ENCODE results near the gene TMEM247. TPM values are rescaled to one million over a fixed set of nuclear protein-coding genes. Genes with fewer than 3 reads are reported as not detected.

The TMEM247 gene
- total and polyA plus RNA-seq, 10 donors = not detected

DNA sequence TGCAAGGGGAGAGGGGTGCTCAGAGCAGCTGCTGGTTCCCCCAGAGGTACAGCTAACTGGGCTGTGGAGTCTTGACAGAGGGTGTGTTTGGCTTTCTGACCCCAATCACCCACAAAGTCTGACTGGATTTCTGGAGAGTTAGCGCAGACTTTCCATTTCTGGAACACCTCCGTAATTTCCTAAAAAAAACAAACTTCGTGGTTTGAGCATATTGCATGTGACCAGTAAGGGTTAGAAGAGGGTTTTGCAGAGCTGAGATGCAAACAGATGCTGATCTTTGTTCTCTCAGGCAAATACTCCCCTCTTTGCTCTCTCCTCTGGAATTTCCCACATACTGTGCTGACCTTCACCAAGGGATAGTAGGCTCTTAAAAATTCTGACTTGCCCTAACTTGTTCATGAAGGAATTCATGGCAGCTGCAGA, 44.5 kb upstream of the TMEM247 start:
- H3K9me3 ChIP-seq = no peaks in the 10 kb centered on the region
- no peaks in the 10 kb centered on the region for H3K27me3 ChIP-seq (replicated peaks in 1 of 7)
- H3K4me3 ChIP-seq = no peak overlapping the region
- no peak overlapping the region for H3K27ac ChIP-seq
- H3K36me3 ChIP-seq = no peaks in the 10 kb centered on the region
- intact Hi-C loops (cut with DNase I; ENCODE audit: low total_unique reads) = no loop called here
- H3K4me1 ChIP-seq = peaks cover 0 to 40% (median 3%) of the 10 kb centered on the region in 6 donors
- no peak for DNase-seq
- WGBS, 5 donors = 62 to 70% (median 66%) methylated on average over 3 of the region's 3 CpGs
- no peak for TF ChIP-seq POLR2A (IDR thresholded peaks at IDR 0.05)
- TF ChIP-seq POLR2AphosphoS5 (IDR thresholded peaks at IDR 0.05) = no peak
- TF ChIP-seq, protein P1, sequence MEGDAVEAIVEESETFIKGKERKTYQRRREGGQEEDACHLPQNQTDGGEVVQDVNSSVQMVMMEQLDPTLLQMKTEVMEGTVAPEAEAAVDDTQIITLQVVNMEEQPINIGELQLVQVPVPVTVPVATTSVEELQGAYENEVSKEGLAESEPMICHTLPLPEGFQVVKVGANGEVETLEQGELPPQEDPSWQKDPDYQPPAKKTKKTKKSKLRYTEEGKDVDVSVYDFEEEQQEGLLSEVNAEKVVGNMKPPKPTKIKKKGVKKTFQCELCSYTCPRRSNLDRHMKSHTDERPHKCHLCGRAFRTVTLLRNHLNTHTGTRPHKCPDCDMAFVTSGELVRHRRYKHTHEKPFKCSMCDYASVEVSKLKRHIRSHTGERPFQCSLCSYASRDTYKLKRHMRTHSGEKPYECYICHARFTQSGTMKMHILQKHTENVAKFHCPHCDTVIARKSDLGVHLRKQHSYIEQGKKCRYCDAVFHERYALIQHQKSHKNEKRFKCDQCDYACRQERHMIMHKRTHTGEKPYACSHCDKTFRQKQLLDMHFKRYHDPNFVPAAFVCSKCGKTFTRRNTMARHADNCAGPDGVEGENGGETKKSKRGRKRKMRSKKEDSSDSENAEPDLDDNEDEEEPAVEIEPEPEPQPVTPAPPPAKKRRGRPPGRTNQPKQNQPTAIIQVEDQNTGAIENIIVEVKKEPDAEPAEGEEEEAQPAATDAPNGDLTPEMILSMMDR (IDR thresholded peaks at IDR 0.05 in 8 of 11, conservative IDR thresholded peaks at IDR 0.05 in 3 of 11) = no peak

- Histone ChIP-seq H3K36me3 (no peaks in the 10 kb centered on the region), H3K27me3 (replicated peaks in 1 of 7) (no peaks in the 10 kb centered on the region), H3K27ac (no peak overlapping the region), H3K4me3 (no peak overlapping the region), H3K4me1 (peaks cover 0 to 43% (median 3%) of the 10 kb centered on the region in 6 donors), H3K9me3 (no peaks in the 10 kb centered on the region)
- DNase-seq = no peak
- intact Hi-C loops (cut with DNase I; ENCODE audit: low total_unique reads) = no loop called here
- TF ChIP-seq, protein P1 (IDR thresholded peaks at IDR 0.05 in 8 of 11, conservative IDR thresholded peaks at IDR 0.05 in 3 of 11) = no peak
- TF ChIP-seq POLR2A (IDR thresholded peaks at IDR 0.05) = no peak
- TF ChIP-seq POLR2AphosphoS5 (IDR thresholded peaks at IDR 0.05) = no peak
These were observed 44.0 kb upstream of the TMEM247 start for GRCh38 chr2:46435353-46435752.

- H3K27me3 ChIP-seq (replicated peaks in 1 of 7) = no peaks in the 10 kb centered on the region
- DNase-seq = no peak
- H3K36me3 ChIP-seq = no peaks in the 10 kb centered on the region
- TF ChIP-seq POLR2AphosphoS5 (IDR thresholded peaks at IDR 0.05) (no peak), POLR2A (IDR thresholded peaks at IDR 0.05) (no peak)
- TF ChIP-seq, protein P1 (IDR thresholded peaks at IDR 0.05 in 8 of 11, conservative IDR thresholded peaks at IDR 0.05 in 3 of 11) = no peak
- no peak overlapping the region for H3K4me3 ChIP-seq
- H3K9me3 ChIP-seq = no peaks in the 10 kb centered on the region
- no peak overlapping the region for H3K27ac ChIP-seq
- intact Hi-C loops (cut with DNase I; ENCODE audit: low total_unique reads) = no loop called here
- H3K4me1 ChIP-seq = peaks cover 0 to 43% (median 3%) of the 10 kb centered on the region in 6 donors
- 68 to 85% (median 76%) methylated on average over 4 of the region's 4 CpGs for WGBS, 5 donors
These were observed 43.5 kb upstream of the TMEM247 start for GRCh38 chr2:46435796-46436360.

GRCh38 chr2:46436800-46437199, 42.6 kb upstream of the TMEM247 start:
- no peak overlapping the region for H3K27ac ChIP-seq
- H3K4me1 ChIP-seq = peaks cover 0 to 35% (median 3%) of the 10 kb centered on the region in 6 donors
- H3K27me3 ChIP-seq (replicated peaks in 1 of 7) = no peaks in the 10 kb centered on the region
- no peak for DNase-seq
- TF ChIP-seq POLR2A (IDR thresholded peaks at IDR 0.05) (no peak), POLR2AphosphoS5 (IDR thresholded peaks at IDR 0.05) (no peak)
- TF ChIP-seq, protein P1 (IDR thresholded peaks at IDR 0.05 in 8 of 11, conservative IDR thresholded peaks at IDR 0.05 in 3 of 11) = no peak
- H3K4me3 ChIP-seq = no peak overlapping the region
- H3K9me3 ChIP-seq = no peaks in the 10 kb centered on the region
- H3K36me3 ChIP-seq = no peaks in the 10 kb centered on the region
- intact Hi-C loops (cut with DNase I; ENCODE audit: low total_unique reads) = no loop called here
